Kasumi-1 (cell line): Measurements from ENCODE around the gene NHS.

Experiments used
- DNase-seq, 2 experiments: peaks; one replicate each; lab custom pipeline; 2025; lab: John Stamatoyannopoulos, UW

Gene NHS

DNA sequence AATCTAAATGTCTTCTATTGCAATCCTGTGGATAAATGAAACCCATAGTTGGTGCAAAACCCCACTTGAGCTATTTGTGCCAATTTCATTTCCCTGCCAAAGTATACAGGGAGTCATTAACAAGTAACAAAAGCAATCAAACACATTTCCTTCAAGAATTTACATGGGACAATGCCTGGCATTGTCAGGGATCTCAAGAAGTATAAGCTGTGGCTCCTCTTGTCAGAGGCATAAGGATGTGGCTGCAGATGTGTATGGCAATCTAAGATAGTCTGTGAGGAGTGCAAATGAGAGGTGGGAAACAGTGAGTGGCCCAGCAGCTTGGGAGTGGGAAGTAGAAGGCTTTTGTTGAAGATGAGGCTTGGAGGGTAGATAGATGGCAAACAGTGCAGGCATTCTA is 304.3 kb downstream of the NHS start:
- no peak for DNase-seq

DNA sequence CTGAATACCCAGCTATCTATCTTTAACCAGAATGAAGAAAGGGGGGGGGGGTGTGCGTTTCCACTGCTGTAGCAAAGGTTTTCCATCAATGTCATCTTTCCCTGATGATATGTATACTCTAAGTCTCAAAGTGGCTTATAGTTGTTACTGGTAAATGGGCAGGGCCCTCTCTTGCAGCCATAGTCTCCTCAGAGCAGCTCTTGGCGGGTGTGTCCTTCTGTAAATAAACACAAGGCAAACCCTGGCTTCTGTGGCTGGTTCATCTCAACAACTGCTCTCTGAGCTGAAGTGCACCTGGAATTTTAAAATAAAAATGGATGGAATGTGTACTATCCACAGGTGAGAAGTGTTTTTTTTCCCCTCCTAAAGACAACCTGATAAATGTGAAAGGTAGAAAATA is 304.8 kb downstream of the NHS start:
- no peak for DNase-seq

DNA sequence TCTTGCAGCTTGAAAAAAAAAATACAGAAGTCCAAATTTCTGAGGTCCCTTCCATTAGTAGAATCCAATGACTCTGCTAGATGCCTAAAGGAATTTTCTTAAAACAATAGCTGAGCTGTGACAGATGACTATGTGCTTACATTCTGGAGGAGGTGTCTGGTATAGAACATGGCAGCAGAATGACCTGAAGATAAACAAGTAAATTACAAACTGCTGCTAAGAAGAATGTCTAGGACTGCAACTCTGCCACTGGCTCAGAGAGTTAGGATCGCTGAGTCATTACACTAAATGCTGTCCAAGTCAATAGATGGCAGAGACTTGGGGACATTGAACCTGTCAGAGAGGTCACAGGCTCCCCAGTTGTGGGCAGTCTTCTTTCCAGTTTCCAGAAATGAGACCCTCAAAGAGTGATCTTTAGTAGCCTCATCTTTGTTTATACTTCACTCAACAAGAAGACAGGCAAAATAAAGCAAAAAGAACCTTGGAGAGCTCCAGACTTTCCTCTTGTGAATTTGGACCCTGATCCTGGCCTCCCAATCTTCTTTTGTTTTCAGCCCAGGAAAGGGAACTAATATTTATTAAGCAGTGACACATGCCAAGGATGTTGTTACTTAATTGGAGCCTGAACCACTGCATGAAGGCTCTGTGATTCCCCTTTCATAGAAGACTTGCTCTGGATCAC is 305.9 kb downstream of the NHS start:
- no peak for DNase-seq

DNA sequence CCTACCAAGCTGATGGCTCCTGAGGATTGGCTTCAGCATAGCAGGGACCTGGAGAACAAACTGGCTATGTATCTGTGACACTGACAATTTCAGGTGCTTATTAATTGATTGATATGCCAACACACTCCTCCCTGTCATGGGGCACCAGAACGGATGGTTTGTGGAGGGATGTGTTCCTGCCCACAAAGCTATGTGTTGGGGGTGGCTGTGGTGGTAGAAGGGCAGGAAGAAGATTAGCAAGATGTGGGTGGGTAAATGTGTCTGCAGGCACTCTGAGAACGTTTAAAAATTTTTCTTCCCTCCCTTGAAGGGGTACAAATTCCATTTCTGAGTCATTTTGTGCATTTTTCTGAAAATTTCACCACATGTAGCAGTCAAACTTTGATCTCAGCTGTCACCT is 307.3 kb downstream of the NHS start:
- DNase-seq = no peak

DNA sequence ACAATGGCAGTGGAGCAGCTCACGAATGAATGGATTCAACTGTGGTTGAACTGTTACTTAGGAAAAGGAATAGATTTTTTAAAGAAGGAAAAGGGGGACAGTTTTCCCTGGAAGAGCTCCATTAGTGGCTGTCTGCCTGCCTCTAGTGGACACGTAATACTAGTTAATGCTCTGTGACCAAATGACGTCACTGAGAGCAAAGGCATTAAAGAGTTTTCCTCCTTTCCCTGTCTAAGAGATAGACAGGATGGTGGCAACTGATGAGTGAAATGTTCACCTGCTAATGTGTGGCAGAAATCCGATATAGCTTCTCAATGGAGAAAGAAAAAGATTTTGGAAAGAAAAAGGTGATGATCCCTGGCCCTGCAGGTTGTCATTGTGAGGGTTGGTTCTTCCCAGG is 310.0 kb downstream of the NHS start:
- no peak for DNase-seq

DNA sequence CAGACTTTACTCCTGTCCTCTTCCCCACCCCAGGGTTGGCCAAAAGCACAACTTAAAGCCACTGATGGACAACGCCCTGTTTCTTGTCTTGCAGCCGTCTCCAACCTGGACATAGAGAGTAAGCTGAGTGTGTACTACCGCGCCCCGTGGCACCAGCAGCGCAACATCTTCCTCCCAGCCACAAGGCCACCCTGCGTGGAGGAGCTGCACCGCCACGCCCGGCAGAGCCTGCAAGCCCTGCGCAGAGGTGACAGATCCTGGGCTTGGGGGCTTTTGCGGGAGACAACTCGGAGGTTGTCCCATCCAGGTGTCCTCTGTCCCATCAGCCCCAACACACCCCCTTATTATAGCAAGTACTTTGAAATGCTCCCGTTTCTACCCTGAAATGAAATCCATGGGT is 312.6 kb downstream of the NHS start:
- DNase-seq = no peak

DNA sequence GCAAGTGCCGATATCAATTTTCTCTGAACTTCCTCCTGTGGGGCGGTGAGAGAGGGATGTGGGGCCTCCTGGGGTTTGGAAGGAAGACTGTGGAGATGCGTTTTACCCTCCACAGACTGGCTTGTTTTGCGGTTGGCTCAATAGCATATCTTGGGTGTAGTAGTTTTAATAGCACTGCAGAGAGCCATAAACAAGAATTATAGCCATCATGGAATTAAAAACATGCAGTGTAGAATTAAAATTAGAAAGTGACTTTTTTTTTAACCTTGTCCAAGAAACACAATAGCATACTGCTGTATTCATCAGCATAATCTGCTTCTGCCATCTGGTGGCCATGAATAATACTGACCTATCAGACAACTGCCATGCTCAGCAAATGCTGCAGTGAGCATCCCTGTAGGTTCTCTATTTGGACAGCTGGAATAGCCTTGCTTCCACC is 315.0 kb downstream of the NHS start:
- DNase-seq = peak; percentile 28 to 47

DNA sequence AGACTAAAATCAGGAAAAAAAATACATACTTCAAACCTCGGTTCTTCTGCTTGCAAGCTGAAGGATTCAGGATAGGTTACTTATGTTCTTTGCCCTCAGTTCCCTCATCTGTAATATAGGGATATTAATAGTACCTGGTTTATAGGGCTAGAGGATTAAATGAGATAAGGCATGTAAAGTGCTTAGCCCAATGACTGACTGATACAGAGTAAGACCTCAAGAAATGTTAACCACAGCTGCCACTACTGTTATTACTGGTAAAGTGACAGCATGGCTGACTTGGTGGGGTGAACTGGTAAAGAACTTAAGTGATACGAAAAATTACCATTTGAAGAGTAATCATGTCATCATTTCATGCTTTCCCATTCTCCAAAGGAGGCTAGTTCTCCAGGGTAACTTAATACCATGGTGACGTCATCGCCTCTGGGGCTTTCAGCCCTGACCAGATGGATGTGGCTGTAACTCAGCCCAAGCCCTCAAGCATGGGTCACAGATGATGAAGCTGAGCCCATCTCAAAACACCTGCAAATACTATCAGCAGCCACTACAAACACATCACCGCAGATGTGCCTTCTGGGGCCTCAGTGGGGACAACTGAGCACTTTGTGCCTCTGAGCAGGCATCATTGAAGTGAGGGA is 317.8 kb downstream of the NHS start:
- DNase-seq = no peak

DNA sequence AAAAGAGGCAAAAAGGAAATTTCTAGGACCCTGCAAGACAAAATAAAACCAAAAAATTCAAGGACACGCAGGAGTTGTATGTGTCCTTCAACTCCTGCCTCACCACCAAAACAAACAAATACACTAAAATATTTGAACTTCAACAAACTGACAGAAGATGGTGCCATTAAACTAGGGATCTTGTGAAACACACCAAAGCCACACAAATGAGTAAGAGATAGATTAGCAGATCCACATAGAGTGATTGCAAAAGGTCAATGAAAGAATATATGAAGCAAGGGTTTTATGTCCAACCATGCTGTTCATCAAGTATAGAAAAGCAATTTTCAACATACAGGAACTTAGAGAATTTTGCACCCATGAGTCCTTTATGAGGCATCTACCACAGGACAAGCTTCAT is 322.2 kb downstream of the NHS start:
- DNase-seq = no peak

DNA sequence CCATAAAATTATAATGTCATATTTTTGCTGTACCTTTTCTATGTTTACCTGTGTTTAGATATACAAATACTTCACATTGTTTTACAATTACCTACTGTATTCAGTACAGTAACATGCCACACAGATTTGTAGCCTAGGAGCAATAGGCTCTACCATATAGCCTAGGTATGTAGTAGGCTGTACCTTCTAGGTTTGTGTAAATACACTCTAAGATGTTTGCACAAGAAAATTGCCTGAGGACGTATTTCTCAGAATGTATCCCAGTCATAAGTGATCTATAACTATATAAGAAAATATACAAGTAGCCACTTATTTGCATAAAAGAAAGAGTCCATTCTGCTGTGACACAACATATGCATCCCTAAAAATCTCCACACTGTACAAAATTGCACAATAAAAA is 326.0 kb downstream of the NHS start:
- DNase-seq = no peak

DNA sequence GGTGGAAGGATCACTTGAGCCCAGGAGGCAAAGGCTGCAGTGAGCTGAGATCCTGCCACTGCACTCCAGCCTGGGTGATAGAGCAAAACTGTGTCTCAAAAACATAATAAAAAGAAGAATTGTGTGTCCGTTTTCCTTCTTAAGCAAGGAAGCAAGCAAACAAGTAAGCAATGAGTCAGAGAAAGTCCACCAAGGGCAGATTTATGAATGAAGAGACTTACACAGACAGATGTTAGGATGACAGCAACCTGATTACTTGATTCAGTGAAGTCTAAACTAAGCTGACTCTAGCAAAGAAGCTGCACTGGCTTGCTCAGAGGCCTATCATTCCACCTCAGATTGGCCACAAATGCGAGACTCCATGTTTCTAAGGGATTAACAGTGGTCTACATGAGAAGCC is 328.2 kb downstream of the NHS start:
- DNase-seq = no peak

DNA sequence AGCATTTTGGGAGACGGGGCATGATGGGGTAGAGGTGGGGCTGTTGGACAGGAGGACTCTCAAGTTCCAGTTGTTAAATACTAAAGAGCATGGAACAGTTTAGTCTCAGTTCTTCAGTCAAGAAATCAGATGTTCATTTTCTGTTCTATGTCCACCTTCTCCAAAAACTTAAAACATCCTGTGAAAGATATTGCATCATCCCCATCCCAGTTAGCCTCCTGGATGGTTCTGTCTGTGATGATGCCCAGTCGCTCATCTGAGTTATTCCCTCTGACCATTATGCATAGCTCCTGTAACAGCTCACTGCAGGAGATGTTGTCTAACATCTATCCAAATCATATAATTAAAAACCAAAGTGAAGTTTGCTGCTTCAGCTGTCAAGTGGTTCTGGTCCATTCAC is 330.2 kb downstream of the NHS start:
- DNase-seq = no peak

DNA sequence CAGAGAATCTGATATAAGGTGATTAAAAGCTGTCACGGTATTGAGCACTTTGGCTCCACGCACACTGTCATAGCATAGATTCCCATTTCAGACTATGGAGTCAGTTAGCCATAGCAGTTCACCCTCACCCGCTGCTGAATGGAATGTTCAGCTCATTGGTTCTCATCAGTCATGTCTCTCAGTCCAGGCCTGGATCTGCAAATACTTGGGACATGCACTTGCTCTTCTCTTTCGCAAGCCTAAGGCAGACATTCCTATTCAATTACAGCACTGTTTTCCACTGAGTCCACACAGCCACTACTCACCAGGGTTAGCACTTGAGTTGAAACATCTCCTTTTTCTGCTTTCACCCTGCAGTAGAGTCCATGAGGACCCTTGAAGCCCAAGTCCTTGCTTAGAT is 331.7 kb downstream of the NHS start:
- DNase-seq = no peak

DNA sequence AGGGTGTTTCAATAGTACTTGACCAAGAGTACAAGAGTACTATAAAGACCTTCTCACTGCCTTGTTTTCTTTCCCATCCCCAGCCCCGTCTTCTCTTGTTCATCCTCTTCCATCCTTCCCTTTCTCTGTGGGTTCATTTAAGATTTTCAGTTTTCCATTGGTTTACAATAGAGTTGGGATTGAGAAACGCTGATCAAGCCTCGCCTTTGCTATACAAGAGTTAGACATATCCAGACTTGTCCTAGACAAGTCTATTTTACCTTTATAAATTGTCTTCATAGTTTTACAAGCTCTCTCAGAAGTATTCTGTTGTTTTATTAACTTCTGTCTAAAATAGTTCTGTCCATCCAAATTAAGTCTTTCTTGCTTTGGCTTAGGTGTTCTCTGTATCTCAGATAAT is 332.7 kb downstream of the NHS start:
- DNase-seq = no peak

DNA sequence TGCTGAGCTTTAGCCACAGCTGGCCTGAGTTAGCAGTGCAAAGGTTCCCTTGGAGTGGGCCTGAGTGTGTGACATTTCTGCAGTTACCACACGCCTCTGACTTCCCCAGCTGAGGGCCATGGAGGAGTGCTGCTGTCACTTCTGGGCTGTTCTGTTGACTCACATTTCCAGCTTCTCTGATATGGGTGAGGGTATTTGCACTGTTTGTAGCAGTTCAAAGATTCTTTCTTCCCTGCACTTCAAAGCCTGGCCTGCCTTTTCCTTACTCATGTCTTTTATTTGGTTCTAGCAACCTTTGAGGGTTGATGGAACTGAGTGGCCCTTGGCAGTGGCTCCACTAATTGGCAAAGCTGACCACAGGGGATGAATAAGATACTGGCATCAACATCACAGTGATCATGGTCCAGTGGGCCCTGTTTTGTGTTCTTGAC is 335.9 kb downstream of the NHS start:
- DNase-seq = no peak

DNA sequence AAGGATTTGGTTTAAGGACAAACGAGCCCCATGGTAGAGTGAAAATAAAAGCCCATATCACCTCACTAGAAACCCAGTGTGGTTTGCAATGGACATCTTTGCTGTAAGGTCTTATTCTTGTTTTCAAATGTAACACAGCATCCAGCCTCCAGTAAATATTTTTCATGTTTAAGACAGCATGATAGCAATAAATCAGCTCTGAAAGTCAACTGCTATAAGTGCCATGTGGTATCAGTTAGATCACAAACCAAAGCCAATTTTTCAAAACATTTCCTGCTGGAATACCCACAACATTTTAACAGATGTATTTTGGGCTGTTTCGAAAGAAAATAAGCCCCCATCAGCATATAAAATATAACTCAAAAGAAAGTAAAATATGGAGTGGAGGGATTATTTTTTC is 338.3 kb downstream of the NHS start:
- no peak for DNase-seq

DNA sequence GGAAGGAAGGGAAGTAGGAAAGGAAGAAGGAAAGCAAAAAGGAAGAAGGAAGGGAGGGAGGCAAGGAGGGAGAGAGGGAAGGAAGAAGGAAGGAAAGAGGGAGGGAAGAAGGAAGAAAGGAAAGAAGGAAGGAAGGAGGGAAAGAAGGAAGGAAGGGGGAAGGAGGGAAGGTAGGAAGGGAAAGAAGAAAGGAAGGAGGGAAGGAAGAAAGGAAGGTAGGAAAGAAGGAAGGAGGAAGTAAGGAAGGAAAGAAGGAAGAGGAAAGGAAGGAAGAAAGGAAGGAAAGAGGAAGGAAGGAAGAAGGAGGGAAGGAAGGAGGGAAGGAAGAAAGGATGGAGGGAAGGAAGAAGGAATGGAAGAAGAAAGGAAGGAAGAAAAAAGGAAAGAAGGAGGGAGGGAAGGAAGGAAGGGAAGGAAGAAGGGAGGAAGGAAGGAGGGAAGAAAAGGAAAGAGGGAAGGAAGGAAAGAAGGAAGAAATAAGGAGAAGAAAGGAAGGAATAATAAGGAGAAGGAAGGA is 343.7 kb downstream of the NHS start:
- no peak for DNase-seq

DNA sequence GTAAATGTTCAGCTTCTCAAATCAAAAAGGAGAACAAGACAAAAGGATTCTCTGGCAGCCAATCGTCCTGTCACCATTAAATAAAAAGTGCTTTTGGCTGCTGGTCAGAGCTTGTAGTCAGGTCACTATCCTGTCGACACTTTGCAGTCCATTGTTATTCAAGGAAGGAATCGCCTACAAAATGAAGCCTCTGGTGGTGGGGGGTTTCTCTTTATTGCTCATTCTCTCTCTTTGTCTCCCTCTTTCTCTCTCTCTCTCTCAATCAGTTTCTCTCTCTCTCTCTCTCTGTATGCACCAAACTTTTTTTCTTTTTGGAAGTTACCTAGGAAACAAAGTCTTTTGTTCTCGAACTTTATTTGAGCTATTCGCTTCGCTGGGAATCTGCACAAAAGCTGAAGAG is 344.7 kb downstream of the NHS start:
- no peak for DNase-seq

DNA sequence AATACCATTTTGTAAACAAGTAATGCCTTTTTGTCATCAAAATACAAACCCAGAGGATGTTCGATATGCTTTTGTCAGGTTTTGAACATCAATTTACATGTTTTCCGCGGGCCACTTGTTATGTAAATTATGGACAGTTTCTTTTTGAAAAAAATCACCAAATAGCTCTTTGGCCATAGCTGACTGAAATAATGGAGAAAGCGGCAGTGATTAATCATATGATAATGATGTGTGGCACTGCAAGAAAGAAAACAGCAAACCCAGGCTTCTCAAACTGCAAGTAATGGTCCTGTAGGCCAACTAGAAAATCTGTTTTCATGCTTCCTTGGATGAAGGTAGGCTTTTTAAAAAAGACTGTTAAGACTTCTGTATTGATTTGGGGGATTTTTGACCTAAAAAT is 346.7 kb downstream of the NHS start:
- no peak for DNase-seq

DNA sequence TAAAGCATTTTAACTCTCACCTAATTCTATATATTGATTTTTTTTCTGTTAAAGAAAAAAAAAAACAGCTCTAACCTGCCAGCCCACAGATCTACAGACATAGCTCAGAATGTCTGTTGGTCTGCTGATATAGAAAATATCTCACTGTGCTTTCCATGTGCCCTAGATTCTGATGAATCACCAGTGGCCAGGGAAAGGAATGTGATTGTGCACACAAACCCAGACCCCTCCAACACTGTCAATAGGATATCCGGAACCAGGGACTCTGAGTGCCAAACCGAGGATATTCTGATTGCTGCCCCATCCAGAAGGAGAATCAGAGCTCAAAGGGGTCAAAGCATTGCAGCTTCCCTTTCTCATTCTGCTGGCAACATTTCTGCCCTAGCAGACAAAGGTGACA is 350.2 kb downstream of the NHS start:
- DNase-seq = no peak

DNA sequence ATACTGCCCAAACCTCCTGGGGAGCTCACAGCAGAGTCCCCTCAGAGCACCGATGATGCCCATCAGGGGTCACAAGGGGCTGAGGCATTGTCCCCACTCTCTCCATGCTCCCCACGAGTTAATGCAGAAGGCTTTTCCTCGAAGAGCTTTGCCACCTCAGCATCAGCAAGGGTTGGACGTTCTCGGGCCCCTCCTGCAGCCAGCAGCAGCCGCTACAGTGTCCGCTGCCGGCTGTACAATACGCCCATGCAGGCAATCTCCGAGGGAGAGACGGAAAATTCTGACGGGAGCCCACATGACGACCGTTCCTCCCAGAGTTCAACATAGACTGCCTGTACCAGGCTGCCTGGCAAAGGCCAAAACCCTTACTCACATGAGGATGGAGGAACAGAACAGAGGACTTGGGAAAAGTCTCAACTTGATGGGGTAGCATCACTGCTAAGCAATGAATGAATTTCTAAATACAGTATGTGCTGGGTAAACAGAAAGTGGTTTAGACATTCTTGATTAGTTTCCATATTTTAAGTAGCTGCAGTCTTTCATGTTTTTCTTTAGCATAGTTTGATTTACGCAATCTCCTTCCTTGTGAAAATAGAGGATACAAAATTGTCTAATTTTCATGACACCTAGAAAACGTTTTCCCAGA is 357.3 kb downstream of the NHS start:
- no peak for DNase-seq

DNA sequence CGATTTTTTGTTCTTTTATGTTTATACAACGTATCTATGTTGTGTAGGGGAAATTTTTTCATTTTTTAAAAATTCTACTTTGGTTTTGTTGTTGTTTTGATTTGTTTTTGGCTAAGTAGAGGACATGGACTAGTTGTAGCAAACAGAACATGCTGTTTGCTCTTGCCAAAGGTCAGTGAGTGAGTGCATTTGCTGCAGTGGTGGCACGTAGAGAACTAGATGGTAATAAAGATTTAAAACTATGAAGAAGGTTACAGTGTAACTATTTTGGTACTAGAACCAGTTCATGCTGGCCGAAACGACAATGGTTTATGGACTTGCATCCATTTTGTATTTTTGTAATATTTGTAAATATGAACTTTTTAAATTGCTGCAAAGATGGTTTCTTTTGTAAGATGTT is 360.4 kb downstream of the NHS start:
- DNase-seq = no peak

DNA sequence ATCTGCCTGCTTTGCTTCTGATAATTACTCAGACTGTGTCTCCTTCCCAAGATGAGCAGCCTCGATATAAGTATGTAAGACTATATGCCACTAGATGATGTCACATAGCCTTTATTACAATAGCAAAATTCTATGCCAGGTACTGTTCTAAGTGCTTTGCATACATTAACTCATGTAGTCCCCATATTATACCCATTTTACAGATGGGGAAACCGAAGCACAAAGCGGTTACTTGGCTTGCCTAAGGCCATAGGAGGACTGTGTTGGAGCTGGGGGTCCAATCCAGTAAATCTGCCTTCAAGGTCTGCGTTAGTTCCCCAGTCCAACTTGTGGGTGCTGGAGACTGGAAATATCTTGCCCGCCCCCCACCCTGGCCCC is 361.5 kb downstream of the NHS start:
- no peak for DNase-seq
